ENCODE results near the gene TYW1. TPM values are rescaled to one million over a fixed set of nuclear protein-coding genes. Genes with fewer than 3 reads are reported as not detected.
"Not testable (repeated sequence)": the region's sequence is repeated elsewhere in the genome, so short reads cannot be mapped to it uniquely, and the experiment has no call there.

Gene TYW1, protein sequence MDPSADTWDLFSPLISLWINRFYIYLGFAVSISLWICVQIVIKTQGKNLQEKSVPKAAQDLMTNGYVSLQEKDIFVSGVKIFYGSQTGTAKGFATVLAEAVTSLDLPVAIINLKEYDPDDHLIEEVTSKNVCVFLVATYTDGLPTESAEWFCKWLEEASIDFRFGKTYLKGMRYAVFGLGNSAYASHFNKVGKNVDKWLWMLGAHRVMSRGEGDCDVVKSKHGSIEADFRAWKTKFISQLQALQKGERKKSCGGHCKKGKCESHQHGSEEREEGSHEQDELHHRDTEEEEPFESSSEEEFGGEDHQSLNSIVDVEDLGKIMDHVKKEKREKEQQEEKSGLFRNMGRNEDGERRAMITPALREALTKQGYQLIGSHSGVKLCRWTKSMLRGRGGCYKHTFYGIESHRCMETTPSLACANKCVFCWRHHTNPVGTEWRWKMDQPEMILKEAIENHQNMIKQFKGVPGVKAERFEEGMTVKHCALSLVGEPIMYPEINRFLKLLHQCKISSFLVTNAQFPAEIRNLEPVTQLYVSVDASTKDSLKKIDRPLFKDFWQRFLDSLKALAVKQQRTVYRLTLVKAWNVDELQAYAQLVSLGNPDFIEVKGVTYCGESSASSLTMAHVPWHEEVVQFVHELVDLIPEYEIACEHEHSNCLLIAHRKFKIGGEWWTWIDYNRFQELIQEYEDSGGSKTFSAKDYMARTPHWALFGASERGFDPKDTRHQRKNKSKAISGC
- total RNA-seq (2021; ENCODE audit: unreplicated experiment) (24.5 TPM), Bru-seq, nascent RNA (percentile 79 among the genes with signal in this experiment), BruChase-seq, experiment 1, labeled RNA remaining after a 2-hour chase (percentile 67 among the genes with signal in this experiment), BruChase-seq, experiment 2, labeled RNA remaining after a 6-hour chase (percentile 72 among the genes with signal in this experiment)
- polyA plus RNA-seq (2012; ENCODE audit: insufficient read length), result 18.8 TPM
- long read RNA-seq, transcript TYW1-201 (16 exons, 3,348 nt), result major isoform, 40 of 92 reads
- long read RNA-seq, partial matches to known transcripts, result 30 of 92 reads
- long read RNA-seq, other reads (novel, unspliced or antisense), result 22 of 92 reads

DNA sequence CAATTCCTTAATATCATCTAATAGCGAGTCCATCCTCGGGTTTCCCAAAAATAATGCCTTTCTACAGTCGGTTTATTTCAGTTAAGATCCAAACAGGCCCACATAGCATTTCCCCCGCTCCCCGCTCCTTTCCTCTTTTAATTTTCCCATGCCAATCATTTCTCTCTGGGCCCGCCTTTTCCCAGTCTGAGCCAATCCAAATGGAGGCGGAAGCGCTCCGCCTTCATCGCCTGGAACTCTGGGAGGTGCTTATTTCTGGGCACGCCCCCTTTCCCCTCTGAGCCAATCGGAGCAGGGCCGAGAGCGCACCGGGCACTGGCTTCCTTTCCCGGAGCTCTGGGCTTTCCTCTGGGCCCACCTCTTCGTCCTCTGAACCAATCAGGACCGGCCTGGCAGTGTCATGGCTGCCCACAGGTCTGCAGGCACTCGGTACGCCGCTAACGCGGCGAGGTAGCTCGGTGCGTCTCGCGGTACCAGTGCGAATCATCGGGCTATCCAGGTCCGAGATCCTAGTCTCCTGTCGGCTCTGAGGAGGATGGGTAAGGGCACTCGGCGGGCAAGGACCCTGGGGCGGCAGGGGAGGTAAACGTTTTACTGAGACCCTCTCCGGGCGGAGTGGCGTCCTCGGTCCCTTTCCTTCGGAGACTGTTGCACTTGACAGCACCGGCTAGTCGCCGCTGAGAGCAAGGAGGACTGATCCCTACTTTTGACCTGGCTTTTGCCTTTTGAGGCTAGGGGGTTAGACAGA lies at the start of gene TYW1:
Gene TYW1 (plus strand): TSS at position 390 of the 748 bp plus-strand sequence. CDS start 146 bp downstream, at position 536.
- H3K9me3 ChIP-seq (ENCODE audit: control insufficient read depth, insufficient read depth, low read depth, low read length); BruUV-seq (replicated peaks); H3K4me1 ChIP-seq (ENCODE audit: control insufficient read depth, insufficient read depth, low read length); H3K27me3 ChIP-seq (ENCODE audit: control insufficient read depth, insufficient read depth, low read length); in situ Hi-C loops (cut with HindIII; ENCODE audit: low pct_unique_long_range_greater_than_20kb, low sequenced_read_pairs): not testable (repeated sequence)
- peaks cover 13% of the 10 kb centered on the region; the same call in 1 of the 2 replicates for H3K36me3 ChIP-seq (ENCODE audit: control insufficient read depth, insufficient read depth, low read length)
- 0 out of 2 replicates have a peak, but pooled peaks have one; percentile 50 for TF ChIP-seq SIN3A (IDR thresholded peaks at IDR 0.05; ENCODE audit: borderline replicate concordance, insufficient read depth, low read depth, low read length)
- DNase-seq (ENCODE audit: low read depth, low spot score) (peak; percentile 98), ATAC-seq (peak; percentile 95)
- H3K27ac ChIP-seq (ENCODE audit: low read length), result peak within 1 kb of the TSS; percentile 91
- POLR2A ChIA-PET, result interaction anchor here (0.7 kb wide), 1 partner anchor 240 kb away, joined by 5 read pairs; no protein-coding TSS in a partner anchor
- CTCF ChIA-PET, result interaction anchor here (0.6 kb wide), 1 partner anchor 170 kb away, joined by 3 read pairs; no protein-coding TSS in a partner anchor
- peak within 1 kb of the TSS; percentile 92 to 99 for H3K4me3 ChIP-seq (ENCODE audit: low read depth in 2 of 2, low read length in 2 of 2)
- intact Hi-C loops (cut with micrococcal nuclease; ENCODE audit: unreplicated experiment), result loop anchor here (5.0 kb wide), 1 partner anchor 169 kb away; no protein-coding TSS in a partner anchor

GRCh38 chr7:66948480-66949109 lies 48.0 kb upstream of the TYW1 start:
- POLR2A ChIA-PET, result no interaction called here
- intact Hi-C loops (cut with micrococcal nuclease; ENCODE audit: unreplicated experiment) (no loop called here), in situ Hi-C loops (cut with HindIII; ENCODE audit: low pct_unique_long_range_greater_than_20kb, low sequenced_read_pairs) (no loop called here)
- BruUV-seq (replicated peaks), result no TSS peak
- Histone ChIP-seq H3K4me1 (ENCODE audit: control insufficient read depth, insufficient read depth, low read length) (peaks cover 10% of the 10 kb centered on the region), H3K9me3 (ENCODE audit: control insufficient read depth, insufficient read depth, low read depth, low read length) (no peaks in the 10 kb centered on the region), H3K27me3 (ENCODE audit: control insufficient read depth, insufficient read depth, low read length) (no peaks in the 10 kb centered on the region), H3K36me3 (ENCODE audit: control insufficient read depth, insufficient read depth, low read length) (peaks cover 24% of the 10 kb centered on the region), H3K4me3 (ENCODE audit: low read depth in 2 of 2, low read length in 2 of 2) (no peak overlapping the region), H3K27ac (ENCODE audit: low read length) (no peak overlapping the region)
- ATAC-seq (no peak), DNase-seq (ENCODE audit: low read depth, low spot score) (no peak)
- CTCF ChIA-PET, result no interaction called here
- TF ChIP-seq, protein P1, sequence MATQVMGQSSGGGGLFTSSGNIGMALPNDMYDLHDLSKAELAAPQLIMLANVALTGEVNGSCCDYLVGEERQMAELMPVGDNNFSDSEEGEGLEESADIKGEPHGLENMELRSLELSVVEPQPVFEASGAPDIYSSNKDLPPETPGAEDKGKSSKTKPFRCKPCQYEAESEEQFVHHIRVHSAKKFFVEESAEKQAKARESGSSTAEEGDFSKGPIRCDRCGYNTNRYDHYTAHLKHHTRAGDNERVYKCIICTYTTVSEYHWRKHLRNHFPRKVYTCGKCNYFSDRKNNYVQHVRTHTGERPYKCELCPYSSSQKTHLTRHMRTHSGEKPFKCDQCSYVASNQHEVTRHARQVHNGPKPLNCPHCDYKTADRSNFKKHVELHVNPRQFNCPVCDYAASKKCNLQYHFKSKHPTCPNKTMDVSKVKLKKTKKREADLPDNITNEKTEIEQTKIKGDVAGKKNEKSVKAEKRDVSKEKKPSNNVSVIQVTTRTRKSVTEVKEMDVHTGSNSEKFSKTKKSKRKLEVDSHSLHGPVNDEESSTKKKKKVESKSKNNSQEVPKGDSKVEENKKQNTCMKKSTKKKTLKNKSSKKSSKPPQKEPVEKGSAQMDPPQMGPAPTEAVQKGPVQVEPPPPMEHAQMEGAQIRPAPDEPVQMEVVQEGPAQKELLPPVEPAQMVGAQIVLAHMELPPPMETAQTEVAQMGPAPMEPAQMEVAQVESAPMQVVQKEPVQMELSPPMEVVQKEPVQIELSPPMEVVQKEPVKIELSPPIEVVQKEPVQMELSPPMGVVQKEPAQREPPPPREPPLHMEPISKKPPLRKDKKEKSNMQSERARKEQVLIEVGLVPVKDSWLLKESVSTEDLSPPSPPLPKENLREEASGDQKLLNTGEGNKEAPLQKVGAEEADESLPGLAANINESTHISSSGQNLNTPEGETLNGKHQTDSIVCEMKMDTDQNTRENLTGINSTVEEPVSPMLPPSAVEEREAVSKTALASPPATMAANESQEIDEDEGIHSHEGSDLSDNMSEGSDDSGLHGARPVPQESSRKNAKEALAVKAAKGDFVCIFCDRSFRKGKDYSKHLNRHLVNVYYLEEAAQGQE (IDR thresholded peaks at IDR 0.05; ENCODE audit: insufficient read depth in 1 of 2, low read depth in 2 of 2, low read length in 1 of 2), result no peak
- TF ChIP-seq SIN3A (IDR thresholded peaks at IDR 0.05; ENCODE audit: borderline replicate concordance, insufficient read depth, low read depth, low read length) (no peak), POLR2AphosphoS5 (IDR thresholded peaks at IDR 0.05; ENCODE audit: low read depth, low read length) (no peak), TCF7L2 (IDR thresholded peaks at IDR 0.05; ENCODE audit: low read depth, low read length) (no peak)

Measured in Panc1 (cell line).